ENCODE measurements around the gene TTLL8.

Gene TTLL8

DNA sequence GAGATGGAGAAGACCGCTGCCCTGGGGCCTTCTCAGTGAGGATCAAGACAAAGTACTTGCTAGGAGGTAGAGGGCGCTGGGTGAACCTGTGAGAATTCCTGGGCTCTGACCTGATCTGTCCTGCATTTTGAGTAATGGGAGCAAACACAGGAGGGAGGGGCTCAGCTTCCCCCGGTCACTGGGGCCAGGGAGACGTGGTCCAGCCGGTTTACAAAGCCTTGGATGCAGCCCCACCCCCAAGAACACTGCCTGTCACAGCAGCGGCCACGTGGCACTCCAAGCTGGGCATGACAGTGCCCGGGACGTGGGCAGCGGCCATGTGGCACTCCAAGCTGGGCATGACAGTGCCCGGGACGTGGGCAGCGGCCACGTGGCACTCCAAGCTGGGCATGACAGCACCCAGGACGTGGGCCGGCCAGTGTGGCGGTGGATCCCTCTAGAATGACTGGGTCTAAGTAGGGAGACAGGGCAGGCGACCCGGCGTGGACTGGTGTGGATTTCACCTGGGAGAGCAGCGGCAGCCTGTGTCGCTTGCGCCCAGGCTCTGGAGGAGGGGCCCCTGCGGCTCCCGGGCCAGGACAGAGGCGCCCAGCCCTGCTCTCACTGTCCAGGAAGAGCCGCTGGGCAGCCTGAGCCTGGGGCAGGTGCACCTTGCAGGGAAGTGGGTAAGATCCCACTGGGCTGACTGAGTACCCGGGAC is 2.5 kb upstream of the TTLL8 start:
- DNase-seq, result no peak

DNA sequence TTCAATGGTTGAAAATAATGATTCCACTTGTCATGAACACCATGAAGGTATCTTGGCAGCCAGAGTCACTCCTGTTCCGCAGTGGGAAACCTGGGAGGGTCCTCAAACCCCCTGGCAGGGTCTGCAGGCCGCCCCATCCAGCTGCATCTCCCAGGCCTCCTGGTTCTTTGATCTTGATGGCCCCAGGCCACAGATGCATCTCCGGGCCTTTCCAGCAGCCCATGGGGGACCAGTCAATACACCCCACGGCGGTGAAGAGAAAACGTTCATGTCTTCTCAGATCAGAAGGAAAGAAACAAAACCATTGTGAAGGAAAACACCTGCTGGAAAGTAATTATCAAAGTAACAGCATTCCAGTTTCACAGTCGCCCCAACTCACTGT is 1.8 kb upstream of the TTLL8 start:
- no peak for DNase-seq

DNA sequence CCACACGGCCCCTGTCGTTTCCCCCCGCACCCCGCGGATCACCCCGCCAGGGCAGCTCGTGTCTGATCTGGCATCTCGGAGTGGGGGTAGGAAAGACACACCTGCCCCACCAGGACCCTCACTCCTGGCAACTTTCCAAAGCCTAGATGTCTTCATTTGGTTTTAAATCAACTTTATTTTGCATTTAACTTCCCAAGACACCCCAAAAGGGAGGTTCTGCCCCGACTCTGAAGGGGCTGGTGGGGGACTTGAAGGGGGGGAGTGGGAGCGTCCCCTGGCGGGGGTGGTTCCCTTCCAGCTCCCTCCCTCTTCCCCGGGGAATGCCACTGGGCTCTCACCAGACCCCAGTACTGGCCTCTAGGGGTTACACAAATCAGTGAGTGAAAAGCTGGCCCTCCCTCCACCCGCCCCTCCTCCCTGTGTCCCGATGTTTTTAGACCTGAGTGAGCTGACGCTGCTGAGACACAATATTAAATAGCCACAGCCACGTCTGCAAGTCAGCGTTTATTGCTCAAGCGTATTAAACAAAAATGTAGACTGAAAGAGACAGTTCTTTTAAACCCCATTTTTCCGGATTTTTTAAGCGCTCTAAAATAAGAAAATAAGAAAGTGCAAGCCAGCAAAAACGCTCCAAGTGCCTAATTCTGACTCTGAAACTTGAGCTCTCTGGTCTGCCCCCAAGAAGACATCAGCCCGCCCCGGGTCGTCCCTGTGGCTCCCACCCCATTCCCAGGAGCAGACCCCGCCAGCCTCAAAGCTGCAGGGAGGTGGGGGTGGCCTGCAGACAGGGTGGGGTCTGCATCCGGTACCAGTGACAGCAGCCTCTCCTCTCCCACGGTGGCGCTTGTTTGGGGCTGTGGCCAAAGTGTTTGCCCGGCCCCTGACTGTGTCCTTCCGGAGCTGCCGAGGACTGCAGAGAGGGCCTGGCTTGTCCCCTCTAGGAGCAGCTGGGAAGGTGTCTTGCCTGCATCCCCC is 1.1 kb upstream of the TTLL8 start:
- DNase-seq, result no peak

DNA sequence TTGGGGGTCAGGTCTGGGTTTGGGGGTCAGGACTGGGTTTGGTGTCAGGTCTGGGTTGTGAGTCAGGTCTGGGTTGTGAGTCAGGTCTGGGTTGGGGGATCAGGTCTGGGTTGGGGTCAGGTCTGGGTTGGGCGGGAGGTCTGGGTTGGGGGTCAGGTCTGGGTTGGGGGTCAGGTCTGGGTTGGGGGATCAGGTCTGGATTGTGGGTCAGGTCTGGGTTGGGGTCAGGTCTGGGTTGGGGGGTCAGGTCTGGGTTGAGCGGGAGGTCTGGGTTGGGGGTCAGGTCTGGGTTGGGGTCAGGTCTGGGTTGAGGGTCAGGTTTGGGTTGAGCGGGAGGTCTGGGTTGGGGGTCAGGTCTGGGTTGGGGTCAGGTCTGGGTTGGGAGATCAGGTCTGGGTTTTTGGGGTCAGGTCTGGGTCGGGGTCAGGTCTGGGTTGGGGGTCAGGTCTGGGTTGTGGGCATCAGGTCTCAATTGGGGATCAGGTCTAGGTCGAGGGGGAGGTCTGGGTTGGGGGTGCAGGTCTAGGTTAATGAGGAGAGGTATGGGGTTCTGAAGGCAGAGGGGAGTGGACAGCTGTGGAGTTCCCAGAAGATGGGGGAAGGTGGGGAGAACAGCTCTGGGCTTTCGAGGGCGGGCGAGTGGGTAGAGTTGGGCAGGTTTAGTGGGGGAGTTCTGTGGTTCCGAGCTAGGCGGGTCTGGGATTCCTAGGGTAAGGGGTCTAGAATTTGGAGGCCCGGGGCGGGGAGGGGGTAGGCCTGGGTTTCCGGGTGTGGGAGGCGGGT is 629 bp downstream of the TTLL8 start:
- no peak for DNase-seq

DNA sequence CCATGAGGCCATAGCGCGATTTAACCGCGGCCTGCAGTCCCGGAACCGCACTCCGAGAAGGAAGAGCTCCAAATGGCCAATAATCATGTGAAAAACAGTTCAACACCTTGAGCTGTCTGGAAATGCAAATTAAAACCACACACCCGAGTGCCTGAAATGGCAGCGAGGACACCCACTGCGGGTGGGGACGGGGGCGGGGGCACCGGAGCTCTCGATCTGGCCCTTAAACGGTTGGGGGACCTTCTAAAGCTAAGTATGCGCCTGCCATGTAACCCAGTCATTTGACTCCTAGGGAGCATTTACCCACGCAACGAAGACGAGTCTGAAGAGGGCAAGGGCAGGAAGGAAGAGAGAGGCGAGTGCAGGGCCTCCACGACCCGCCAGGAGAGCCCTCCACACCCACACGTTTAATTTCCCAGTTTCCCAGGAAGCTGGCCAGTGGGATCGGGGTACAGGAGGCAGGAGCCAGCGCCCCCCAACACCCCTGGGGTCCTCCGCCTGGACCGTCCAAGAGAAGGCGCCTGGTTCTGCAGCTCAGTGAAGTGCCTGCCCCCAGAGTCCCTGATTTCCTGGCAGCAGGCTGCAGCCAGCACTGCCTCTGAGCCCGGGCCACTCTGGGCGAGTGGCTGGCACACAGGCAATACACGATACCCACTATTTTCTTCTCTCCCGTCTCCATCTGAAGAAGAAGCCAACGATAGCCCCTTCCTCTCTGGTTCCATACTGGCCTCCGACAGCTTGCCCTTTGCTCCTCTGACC is 1.7 kb downstream of the TTLL8 start:
- no peak for DNase-seq

DNA sequence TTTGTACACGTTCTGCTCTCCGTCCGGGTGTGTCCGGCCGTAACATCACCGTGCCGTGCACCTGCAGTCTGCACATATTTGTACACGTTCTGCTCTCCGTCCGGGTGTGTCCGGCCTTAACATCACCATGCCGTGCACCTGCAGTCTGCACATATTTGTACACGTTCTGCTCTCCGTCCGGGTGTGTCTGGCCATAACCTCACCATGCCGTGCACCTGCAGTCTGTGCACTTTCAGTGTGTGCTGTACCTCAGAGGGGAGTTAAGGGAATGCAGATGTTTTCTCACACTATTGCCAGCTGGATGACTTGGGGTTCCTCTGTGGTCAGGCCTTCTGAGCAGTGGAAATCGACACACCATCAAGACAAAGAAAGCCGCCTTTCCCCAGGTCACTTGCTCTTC is 4.2 kb downstream of the TTLL8 start:
- DNase-seq, result no peak

DNA sequence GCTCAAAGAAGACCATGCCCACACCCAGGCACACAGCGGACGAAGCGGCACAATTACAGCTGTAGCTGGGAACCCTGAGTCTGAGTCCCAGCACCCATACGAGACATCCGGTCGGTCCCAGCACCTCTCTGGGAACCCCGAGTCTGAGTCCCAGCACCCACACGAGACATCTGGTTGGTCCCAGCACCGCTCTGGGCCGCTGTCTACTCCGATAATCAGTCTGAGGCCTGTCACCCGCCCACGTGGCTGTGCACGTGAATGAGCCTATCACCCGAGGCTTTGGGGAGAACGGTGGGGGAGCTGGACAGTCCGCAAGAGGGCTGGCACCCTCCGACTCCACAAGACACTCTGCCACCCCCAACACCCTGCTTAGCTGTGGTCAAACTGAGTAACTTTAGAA is 6.2 kb downstream of the TTLL8 start:
- no peak for DNase-seq

DNA sequence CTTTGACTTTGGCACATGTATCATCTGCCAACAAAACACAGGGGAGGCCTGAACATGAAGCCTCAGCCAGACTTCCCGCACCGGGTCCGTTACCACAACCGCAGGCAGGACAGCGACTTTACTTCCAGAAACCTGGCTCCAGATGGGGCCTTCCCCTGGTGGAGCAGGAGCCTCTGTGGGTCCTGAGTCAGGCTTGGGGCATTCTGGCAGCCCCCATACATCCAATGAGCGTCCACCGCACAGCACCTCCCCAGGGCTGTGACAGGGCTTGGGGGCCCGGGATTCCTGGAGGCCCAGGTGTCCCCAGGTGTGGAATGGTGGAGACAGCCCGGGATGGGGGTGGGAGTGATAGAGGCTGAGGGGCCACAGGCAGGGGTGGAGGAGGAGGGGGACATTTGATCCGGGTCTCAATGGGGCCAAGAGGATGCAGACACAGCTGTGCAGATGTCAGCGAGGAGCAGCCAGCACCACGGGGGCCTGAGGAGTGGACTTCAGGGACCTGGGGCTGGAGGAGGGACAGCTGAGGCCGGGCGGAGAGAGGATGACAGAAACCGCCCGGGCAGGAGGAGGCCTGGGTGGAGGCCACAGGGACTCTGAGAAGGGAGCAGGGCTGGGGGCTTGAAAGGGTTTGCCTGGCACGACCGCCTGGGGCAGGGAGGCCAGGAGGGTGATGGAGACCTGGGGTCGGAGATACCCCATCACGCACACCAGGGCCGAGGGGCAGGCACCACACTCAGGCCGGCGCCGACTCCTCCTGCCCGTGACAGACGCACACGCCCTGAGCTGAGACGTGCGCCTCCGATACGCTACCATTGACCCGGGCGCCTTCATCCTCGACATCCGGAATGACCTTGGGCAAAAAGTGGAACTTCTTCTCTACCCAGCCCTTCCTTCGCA is 8.6 kb downstream of the TTLL8 start:
- DNase-seq, result no peak

DNA sequence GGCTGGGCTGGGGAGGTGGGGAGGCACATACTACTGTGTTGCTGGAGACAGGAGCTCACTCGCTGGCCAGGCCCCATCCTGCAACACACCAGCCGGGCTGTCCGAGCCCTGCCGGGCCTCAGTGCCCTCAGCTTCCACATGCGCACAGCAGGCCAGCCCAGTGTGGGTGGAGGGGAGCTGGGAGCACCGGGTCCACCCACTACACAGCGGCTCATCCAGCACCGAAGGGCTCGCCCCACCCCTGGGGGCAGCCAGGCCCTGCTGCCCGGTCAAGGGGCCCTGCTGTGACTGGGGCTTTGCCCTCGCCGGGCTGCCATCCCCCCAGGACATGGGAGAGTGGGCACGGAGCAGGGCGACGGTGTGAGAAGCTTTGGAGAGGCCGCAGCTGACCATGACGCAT is 9.3 kb downstream of the TTLL8 start:
- DNase-seq, result no peak

DNA sequence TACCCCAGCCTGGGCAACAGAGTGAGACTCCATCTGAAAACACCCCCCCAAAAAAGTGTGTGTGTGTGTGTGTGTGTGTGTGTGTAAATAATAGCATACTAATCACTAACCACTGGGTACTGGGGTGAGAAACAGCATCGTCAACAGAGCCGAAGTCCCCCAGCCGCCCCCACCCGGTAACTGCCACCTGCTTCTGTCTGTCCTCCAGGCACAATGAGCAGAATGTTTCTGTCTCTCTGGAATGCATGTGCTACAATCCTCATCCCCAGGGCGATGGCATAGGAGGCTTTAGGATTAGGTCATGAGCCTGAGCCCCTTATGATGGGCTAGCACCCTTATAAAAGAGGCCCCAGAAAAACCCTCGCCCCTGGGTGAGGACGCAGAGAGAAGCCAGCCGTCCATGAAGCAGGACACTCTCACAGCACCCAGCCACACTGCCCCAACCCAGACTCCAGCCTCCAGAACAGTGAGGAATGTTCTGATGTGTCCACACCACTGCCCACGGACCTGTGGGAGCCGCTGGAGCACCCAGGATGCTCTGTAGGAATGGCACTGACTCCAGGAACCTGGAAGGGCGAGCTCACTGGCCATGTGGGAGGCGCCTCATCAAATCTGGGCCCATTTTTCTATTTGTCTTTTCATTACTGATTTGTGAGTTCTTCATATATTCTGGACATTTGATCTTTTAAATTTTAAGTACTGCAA is 9.9 kb downstream of the TTLL8 start:
- no peak for DNase-seq

DNA sequence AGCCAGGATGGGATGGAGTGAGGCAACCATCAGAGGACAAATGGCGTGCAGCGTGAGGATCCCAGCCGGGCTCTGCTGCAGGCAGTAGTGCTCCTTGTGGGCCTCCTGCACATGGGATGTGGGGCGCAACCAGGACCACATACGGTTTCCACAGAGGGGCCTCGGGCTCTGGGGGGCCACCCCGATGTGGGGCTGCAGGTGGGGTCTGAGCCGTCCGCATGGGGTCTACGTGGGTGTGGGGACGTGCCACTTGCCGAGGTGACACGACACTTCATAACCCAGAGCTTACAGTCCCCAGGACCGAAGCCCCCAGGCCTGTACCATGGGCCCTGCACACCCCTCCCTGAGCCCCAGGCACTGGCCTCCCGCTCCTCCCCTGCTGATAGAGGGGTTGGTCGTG is 10.8 kb downstream of the TTLL8 start:
- no peak for DNase-seq

DNA sequence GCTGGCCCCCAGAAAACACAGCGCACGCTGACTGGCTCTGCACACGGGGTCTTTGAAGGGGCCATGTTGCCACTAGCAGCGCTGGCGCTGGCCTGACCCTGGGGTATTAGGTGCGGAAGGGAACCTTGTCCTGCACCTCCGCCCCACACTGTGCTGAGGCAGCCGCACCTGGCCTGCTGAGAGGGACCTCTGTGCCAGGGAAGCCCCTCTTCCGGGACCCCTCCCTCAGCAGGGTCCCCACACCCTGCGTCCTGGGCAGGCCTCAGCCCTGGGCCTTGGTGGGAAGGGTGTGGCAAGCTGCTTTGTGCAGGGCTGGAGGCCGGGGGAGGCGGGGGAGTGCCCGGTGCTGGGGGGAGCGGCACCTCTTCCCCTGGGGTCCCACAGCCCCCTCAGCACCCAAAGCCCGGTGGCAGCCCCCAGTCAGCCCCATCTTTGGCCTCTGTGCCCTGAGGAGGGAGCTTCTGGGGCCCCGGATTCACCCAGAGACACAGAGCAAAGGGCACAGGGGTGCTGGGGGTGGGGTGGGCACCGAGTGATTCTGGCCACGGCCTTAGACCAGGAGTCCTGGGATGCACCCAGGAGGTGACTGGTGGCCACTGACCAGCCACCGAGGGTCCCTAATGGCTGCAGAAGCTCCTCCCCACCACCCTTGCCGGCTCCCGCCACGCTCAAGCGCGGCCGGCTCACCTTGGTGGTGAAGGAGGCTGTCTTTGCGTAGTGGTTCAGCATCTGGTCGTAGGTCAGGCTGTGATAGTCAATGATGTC is 11.4 kb downstream of the TTLL8 start:
- DNase-seq, result no peak

DNA sequence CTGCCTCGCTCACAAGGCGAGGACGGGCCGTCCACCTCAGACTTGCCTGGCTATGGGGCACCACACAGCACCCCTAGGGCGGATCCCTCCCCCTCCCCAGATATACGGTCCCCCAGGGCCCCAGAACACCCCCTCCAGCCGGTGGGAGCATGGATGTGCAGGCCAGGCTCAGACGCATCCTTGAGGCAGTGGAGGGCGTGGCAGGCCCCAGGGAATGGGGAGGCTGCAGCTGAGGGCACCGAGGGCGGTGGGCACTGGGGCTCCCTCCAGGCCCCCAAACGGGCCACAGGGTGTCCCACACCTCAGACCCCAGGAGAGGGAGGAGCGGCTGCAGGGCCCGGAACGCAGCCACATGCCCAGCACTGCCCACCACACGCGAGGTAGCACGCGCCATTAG is 12.1 kb downstream of the TTLL8 start:
- no peak for DNase-seq

DNA sequence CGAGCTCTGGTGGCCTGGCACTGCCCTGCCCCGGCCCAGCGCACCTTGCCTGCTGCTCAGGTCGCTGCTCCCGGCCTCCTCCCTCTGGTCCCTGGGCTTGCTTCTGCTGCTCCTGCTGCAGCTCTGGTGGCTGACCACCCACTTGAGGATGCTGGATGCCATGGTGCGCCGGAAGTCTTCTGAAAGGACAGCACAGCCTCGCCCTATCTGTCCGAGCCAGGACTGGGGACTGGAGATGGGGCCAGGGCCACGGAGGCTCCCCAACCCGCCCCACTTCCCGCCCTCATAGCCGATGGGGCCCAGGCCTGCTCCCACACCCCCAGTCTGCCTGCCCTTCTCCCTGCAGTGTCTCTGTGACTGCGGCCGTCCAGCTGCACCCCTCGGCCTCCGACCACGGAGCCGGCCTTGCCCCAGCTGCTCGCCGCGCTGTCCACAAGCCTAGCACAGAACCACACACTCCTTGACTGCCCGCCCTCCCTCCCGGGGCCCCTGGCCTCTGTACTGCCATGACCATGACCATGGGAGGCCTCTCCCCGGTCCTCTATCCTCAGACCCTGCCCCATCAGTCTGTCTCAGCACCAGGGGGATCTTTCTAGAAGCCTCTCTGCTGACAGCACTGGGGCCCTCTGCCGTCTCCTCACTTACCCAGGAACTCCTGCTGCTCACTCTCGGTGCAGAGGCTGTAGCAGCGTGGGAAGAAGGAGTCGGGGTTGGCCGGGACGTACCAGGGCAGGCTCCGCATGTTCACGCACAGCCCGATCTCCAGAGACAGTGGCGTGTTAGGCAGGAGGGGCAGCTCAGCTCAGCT is 12.7 kb downstream of the TTLL8 start:
- no peak for DNase-seq

DNA sequence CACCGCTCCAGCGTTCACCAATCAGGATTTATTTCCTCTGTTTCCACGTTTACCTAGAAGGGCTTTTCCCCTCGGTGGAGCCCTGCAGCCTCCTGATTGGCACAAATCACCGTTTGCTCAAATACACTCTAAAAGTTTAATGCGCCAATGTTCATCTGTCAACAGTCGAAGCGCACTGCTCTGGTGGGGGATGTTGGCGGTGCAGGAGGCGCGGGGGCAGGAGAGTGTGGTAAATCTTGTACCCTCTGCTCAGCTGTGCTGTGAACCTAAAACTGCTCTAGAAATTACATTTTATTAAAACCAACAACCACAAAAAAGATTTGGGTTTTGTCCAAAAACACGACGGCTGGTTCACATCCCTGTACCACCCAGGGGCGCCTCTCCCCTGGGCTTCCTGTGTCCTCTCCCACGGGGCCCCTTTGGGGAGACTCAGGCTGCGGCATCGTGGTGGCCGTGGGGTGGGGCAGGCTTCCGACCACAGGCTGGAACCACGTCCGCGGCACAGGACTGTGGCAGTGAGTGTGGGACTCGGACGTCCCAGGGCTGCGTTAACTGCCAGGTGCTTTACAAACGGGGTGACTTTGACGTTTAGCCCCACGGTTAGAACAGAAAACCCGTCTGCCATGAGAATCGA is 13.5 kb downstream of the TTLL8 start:
- no peak for DNase-seq

DNA sequence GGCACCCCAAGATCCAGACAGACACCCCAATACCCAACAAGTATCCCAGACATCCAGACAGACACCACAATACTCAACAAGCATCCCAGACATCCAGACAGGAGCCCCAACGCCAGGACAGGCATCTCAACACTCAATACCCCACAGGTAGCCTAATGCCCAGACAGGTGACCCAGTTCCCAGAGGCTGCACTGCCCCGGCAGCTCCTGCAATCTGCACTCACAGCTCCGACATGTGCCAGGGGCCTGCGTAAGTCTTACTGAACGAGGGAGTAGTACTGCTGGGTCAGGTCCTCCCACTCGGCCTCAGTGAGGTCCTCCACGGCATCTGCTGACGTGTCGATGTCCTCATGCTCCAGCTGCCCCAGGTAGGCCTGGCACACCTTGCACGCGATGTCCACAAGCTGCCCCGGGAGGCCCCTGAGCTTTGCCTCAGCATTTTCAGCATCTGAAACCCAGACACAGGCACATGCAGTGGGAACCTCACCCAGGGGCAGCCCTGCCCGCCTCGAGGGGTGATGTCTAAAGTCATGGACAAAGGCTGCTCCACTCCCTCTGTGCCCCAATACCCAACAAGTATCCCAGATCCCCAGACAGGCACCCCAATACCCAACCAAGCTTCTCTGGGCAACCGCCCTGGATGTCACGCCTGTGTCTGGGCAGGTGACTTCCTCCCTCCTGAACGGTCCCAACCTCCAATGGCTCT is 16.6 kb downstream of the TTLL8 start:
- DNase-seq, result no peak

DNA sequence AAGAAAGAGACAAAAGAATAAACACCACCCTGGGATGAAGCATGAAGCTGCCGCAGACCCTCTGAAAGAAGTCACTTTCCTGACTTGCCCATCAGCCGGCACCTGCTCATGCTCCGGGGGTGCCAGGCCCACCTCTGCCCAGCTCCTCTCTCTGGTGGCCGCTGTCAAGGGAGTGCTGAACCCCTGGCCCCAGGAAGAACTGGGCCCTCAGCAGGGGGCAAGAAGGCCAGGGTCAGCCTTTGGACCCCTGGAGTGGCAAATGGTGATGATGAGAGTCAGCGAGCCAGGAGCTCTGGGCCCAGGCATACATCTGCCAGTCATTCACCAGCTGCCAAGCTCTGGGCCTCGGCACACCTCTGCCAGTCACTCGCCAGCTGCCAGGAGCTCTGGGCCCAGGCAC is 17.4 kb downstream of the TTLL8 start:
- DNase-seq, result no peak
